GM12878 (cell line): ENCODE measurements around the gene RGS14. TPM values are rescaled to one million over a fixed set of nuclear protein-coding genes. Genes with fewer than 3 reads are reported as not detected.

Source experiments
- ATAC-seq: fragments of 200-7000 bp; cut with Tn5 transposase; 3 replicates; pipeline ENCODE4 v1.9.1; 2020; ENCODE audit warnings: mild to moderate bottlenecking, moderate library complexity
- BruUV-seq: library from RNA; stranded (reverse); fragments of 400-500 nt; replicated peaks from 2 replicates; lab custom pipeline; 2021; lab: Mats Ljungman, UMichigan
- CTCF ChIA-PET: fragments of 300-600 bp; sonication (Branson Sonifier 250); formaldehyde crosslinking; extraction: SDS; loops from one replicate; lab custom pipeline; 2021; ENCODE audit warnings: inconsistent platforms; lab: Yijun Ruan, JAX
- POLR2A ChIA-PET: fragments of 350-600 bp; formaldehyde crosslinking; extraction: SDS; loops from one replicate; lab custom pipeline; 2021; ENCODE audit warnings: inconsistent platforms; lab: Charles Lee
- RAD21 ChIA-PET: fragments of 300-600 bp; sonication (Branson Sonifier 250); formaldehyde crosslinking; loops from one replicate; lab custom pipeline; 2023; ENCODE audit warnings: antibody characterized with exemption; ENCODE audit not compliant: unreplicated experiment; lab: Charles Lee
- SMC1A ChIA-PET: fragments of 300-600 bp; sonication (Branson Sonifier 250); formaldehyde crosslinking; loops from one replicate; lab custom pipeline; 2023; ENCODE audit not compliant: unreplicated experiment, uncharacterized antibody; lab: Charles Lee
- DNase-seq: peaks from one replicate; pipeline ENCODE4 v3.0.0-alpha.2; 2011; ENCODE audit warnings: low read depth, low spot score
- FAIRE-seq: peaks from 3 replicates; lab custom pipeline; 2011; peaks lifted over from hg19 to GRCh38; lab: Jason Lieb, UNC
- H2AFZ ChIP-seq: 2 replicates; pipeline ENCODE4 v1.6.0; 2011; ENCODE audit warnings: low read depth, low read length, control low read depth; ENCODE audit not compliant: control insufficient read depth
- H3K27ac ChIP-seq: 2 replicates; pipeline ENCODE4 v1.5.1; 2011; ENCODE audit warnings: control low read depth; ENCODE audit not compliant: control insufficient read depth, insufficient read depth
- H3K27me3 ChIP-seq, 2 experiments: replicated peaks in 1 of 2; 2 replicates each; pipeline versions ENCODE4 v1.6.0 to v1.6.1; 2011; ENCODE audit warnings: low read length in 1 of 2; ENCODE audit not compliant: control insufficient read depth in 2 of 2, insufficient read depth in 2 of 2
- H3K36me3 ChIP-seq, 2 experiments: 2 replicates each; pipeline ENCODE4 v1.5.1; 2011; ENCODE audit warnings: low read length in 1 of 2; ENCODE audit not compliant: control insufficient read depth in 2 of 2, insufficient read depth in 2 of 2
- H3K4me1 ChIP-seq: 2 replicates; pipeline ENCODE4 v1.6.1; 2011; ENCODE audit warnings: mild to moderate bottlenecking, low read length, moderate library complexity, mixed read lengths; ENCODE audit not compliant: control insufficient read depth, insufficient read depth
- H3K4me2 ChIP-seq: 2 replicates; pipeline ENCODE4 v1.6.0; 2011; ENCODE audit warnings: control low read depth; ENCODE audit not compliant: control insufficient read depth, insufficient read depth
- H3K4me3 ChIP-seq: fragments of 200-600 bp; sonication (generic); 2 replicates; pipeline ENCODE4 v1.5.1; 2016
- H3K79me2 ChIP-seq: 2 replicates; pipeline ENCODE4 v1.6.0; 2011; ENCODE audit warnings: low read length; ENCODE audit not compliant: control insufficient read depth, insufficient read depth
- H3K9ac ChIP-seq: 2 replicates; pipeline ENCODE4 v1.8.0; 2011; ENCODE audit warnings: low read length, control low read depth, mixed read lengths; ENCODE audit not compliant: control insufficient read depth, insufficient read depth
- H3K9me3 ChIP-seq: replicated peaks from 3 replicates; pipeline ENCODE4 v1.5.1; 2011; ENCODE audit warnings: mild to moderate bottlenecking, low read length; ENCODE audit not compliant: control insufficient read depth, insufficient read depth
- H4K20me1 ChIP-seq: 2 replicates; pipeline ENCODE4 v1.6.0; 2011; ENCODE audit not compliant: control insufficient read depth, insufficient read depth
- CHD4 ChIP-seq: fragments of 200-600 bp; sonication (generic); IDR thresholded peaks from 2 replicates; pipeline ENCODE4 v1.6.1; 2016; ENCODE audit warnings: mild to moderate bottlenecking
- EGR1 ChIP-seq, 2 experiments: IDR thresholded peaks; 1 replicate in 1 of 2; 2 replicates in 1 of 2; pipeline ENCODE4 v1.6.1; 2011 to 2012; ENCODE audit warnings: low read depth in 2 of 2, low read length in 2 of 2, borderline replicate concordance in 1 of 2, mild to moderate bottlenecking in 1 of 2, moderate library complexity in 1 of 2
- LARP7 ChIP-seq: fragments of 450-650 bp; IDR thresholded peaks from 2 replicates; pipeline ENCODE4 v1.6.1; 2017; ENCODE audit warnings: mild to moderate bottlenecking
- MTA3 ChIP-seq: IDR thresholded peaks from 2 replicates; pipeline ENCODE4 v1.6.1; 2012; ENCODE audit warnings: low read length, inconsistent platforms, borderline replicate concordance
- NFIC ChIP-seq: IDR thresholded peaks from 2 replicates; pipeline ENCODE4 v1.6.1; 2012; ENCODE audit warnings: low read depth, mild to moderate bottlenecking, inconsistent platforms, low read length, moderate library complexity
- WRNIP1 ChIP-seq: IDR thresholded peaks from 2 replicates; pipeline ENCODE4 v1.6.1; 2011; ENCODE audit warnings: low read depth, low read length, improper control_type of control experiment, borderline replicate concordance
- WGBS: methylation state at CpG from one replicate; pipeline ENCODE4 v1.1.6; 2016; ENCODE audit warnings: low lambda C conversion rate; ENCODE audit not compliant: insufficient replicate concordance, insufficient coverage; ENCODE audit errors: missing lambda C conversion rate; 5-methylcytosine and 5-hydroxymethylcytosine counted together
- in situ Hi-C: fragments of 300-500 bp; cut with MboI; formaldehyde crosslinking; loops from 9 replicates; pipeline ENCODE4 v1.14.3; 2018; ENCODE audit warnings: mixed read lengths
- intact Hi-C: fragments of 100-400 bp; cut with micrococcal nuclease; formaldehyde crosslinking; loops from one replicate; pipeline ENCODE4 v1.14.2; 2022; ENCODE audit not compliant: unreplicated experiment
- polyA plus RNA-seq, 11 experiments: library from polyadenylated mRNA; depleted of rRNA in 4 of 11; unstranded in 6 of 11; stranded (reverse) in 5 of 11; fragments of >200 nt; fragmentation: Nextera tagmentation in 4 of 11; fragmentation: Illumina TruSeq in 1 of 11; extraction: Ambion mirVana in 4 of 11; extraction: Trizol in 1 of 11; gene quantifications; 1 replicate in 1 of 11; 2 replicates in 10 of 11; pipeline versions ENCODE4 v1.2.1 to v1.2.3, GENCODE V29; 2011 to 2016; ENCODE audit warnings: inconsistent platforms in 2 of 11, missing spikeins in 2 of 11, low read depth in 1 of 11
- total RNA-seq, 4 experiments: library from RNA; depleted of rRNA in 3 of 4; stranded (reverse); fragments of >200 nt in 3 of 4; fragmentation: Illumina TruSeq in 1 of 4; extraction: Trizol in 1 of 4; gene quantifications; 2 replicates each; pipeline versions ENCODE4 v1.2.1 to v1.2.3, GENCODE V29; 2013 to 2021
- TF ChIP-seq, protein P1 (sequence below), 3 experiments: IDR thresholded peaks in 2 of 3; conservative IDR thresholded peaks in 1 of 3; 2 replicates each; pipeline ENCODE4 v1.5.1; 2011; ENCODE audit warnings: low read depth in 3 of 3, low read length in 3 of 3, mild to moderate bottlenecking in 3 of 3, control low read depth in 2 of 3, moderate library complexity in 2 of 3, inconsistent platforms in 1 of 3, mixed read lengths in 1 of 3; ENCODE audit not compliant: control insufficient read depth in 2 of 3, insufficient read depth in 1 of 3; ENCODE audit errors: extremely low read depth in 1 of 3
- TF ChIP-seq, protein P2 (sequence below): fragments of 450-650 bp; IDR thresholded peaks from 2 replicates; pipeline ENCODE4 v1.6.1; 2018; ENCODE audit warnings: borderline replicate concordance, mild to moderate bottlenecking; ENCODE audit not compliant: partially characterized antibody
- TF ChIP-seq, protein P3 (sequence below): fragments of 450-650 bp; formaldehyde crosslinking; IDR thresholded peaks from 2 replicates; pipeline ENCODE4 v1.4.0; 2022; ENCODE audit warnings: mild to moderate bottlenecking, moderate library complexity

The RGS14 gene
- total and polyA plus RNA-seq, 10 of the 15 experiments (the other 5 are each of a cell fraction or from before 2014, with no cell fraction given), result 0.19 to 88.7 (median 54.8) TPM

DNA sequence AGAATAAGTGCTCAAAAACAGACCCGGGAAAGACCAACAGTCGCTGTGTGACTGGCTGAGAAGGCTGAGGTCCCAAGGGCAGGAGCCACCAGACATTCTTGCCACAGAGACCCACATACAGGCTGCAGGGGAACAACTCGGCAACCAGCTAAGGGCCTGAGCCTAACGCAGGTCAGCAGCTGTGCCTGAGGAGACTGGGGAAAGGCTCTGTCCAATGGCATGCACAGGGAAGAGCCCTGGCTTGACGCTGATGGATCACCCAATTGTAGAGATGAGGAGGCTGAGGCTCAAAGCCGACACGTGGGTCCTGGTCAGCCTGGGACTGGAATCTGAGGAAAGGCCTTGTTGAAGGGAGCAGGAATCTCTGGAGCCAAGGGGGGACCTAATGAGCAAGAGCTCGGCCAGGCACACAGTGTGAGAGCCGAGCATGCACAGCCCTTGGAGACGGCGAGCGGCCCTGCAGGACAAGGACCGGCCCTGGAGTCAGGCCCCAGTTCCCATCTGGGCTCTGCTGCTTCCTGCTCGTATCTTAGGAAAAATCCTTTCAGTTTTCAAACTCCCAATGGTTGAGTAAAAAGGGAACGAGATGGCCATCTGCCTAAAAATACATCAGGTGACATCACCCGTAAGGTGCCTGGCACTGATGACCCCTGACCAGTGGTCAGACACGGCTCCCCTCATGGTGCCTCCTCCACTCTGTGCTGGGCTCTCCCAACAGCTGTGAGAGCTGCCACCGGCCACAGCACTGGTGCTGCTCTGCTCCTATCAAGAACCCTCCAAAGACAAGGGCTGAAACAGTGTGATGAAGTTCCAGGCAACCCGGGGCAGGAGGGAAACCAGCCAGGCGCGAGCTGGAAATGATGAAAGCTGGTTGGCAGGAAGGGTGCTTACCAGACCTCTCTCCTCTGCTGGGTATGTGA lies 22.7 kb upstream of the RGS14 start:
- Histone ChIP-seq H3K36me3 (peaks cover 24 to 74% of the 10 kb centered on the region in 2 experiments), H3K9me3 (no peaks in the 10 kb centered on the region), H3K4me2 (no peak overlapping the region), H3K9ac (no peak overlapping the region), H2AFZ (no peak overlapping the region), H3K79me2 (peaks cover 7% of the 10 kb centered on the region), H3K27me3 (no peaks in the 10 kb centered on the region), H3K4me3 (no peak overlapping the region), H4K20me1 (no peaks in the 10 kb centered on the region; the same call in 1 of the 2 replicates), H3K27ac (no peak overlapping the region), H3K4me1 (no peaks in the 10 kb centered on the region)
- in situ Hi-C loops, result no loop called here
- SMC1A ChIA-PET, result interaction anchor here (1.5 kb wide), 1 partner anchor 16 kb away, joined by 4 read pairs; the partner anchor contains the start of gene LMAN2
- POLR2A ChIA-PET, result interaction anchor here (1.2 kb wide), 1 partner anchor 16 kb away, joined by 3 read pairs; no protein-coding TSS in a partner anchor
- TF ChIP-seq NFIC, result no peak
- TF ChIP-seq, protein P1, sequence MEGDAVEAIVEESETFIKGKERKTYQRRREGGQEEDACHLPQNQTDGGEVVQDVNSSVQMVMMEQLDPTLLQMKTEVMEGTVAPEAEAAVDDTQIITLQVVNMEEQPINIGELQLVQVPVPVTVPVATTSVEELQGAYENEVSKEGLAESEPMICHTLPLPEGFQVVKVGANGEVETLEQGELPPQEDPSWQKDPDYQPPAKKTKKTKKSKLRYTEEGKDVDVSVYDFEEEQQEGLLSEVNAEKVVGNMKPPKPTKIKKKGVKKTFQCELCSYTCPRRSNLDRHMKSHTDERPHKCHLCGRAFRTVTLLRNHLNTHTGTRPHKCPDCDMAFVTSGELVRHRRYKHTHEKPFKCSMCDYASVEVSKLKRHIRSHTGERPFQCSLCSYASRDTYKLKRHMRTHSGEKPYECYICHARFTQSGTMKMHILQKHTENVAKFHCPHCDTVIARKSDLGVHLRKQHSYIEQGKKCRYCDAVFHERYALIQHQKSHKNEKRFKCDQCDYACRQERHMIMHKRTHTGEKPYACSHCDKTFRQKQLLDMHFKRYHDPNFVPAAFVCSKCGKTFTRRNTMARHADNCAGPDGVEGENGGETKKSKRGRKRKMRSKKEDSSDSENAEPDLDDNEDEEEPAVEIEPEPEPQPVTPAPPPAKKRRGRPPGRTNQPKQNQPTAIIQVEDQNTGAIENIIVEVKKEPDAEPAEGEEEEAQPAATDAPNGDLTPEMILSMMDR (IDR thresholded peaks at IDR 0.05 in 2 of 3, conservative IDR thresholded peaks at IDR 0.05 in 1 of 3; ENCODE audit: control insufficient read depth in 2 of 3, extremely low read depth in 1 of 3, insufficient read depth in 1 of 3, low read depth in 3 of 3, low read length in 3 of 3), result no peak
- no peak for TF ChIP-seq EGR1 (IDR thresholded peaks at IDR 0.05; ENCODE audit: borderline replicate concordance in 1 of 2, low read depth in 2 of 2, low read length in 2 of 2)
- TF ChIP-seq, protein P2, sequence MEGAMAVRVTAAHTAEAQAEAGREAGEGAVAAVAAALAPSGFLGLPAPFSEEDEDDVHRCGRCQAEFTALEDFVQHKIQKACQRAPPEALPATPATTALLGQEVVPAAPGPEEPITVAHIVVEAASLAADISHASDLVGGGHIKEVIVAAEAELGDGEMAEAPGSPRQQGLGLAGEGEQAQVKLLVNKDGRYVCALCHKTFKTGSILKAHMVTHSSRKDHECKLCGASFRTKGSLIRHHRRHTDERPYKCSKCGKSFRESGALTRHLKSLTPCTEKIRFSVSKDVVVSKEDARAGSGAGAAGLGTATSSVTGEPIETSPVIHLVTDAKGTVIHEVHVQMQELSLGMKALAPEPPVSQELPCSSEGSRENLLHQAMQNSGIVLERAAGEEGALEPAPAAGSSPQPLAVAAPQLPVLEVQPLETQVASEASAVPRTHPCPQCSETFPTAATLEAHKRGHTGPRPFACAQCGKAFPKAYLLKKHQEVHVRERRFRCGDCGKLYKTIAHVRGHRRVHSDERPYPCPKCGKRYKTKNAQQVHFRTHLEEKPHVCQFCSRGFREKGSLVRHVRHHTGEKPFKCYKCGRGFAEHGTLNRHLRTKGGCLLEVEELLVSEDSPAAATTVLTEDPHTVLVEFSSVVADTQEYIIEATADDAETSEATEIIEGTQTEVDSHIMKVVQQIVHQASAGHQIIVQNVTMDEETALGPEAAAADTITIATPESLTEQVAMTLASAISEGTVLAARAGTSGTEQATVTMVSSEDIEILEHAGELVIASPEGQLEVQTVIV, result no peak
- TF ChIP-seq CHD4, result no peak
- TF ChIP-seq MTA3, result no peak
- TF ChIP-seq, protein P3, sequence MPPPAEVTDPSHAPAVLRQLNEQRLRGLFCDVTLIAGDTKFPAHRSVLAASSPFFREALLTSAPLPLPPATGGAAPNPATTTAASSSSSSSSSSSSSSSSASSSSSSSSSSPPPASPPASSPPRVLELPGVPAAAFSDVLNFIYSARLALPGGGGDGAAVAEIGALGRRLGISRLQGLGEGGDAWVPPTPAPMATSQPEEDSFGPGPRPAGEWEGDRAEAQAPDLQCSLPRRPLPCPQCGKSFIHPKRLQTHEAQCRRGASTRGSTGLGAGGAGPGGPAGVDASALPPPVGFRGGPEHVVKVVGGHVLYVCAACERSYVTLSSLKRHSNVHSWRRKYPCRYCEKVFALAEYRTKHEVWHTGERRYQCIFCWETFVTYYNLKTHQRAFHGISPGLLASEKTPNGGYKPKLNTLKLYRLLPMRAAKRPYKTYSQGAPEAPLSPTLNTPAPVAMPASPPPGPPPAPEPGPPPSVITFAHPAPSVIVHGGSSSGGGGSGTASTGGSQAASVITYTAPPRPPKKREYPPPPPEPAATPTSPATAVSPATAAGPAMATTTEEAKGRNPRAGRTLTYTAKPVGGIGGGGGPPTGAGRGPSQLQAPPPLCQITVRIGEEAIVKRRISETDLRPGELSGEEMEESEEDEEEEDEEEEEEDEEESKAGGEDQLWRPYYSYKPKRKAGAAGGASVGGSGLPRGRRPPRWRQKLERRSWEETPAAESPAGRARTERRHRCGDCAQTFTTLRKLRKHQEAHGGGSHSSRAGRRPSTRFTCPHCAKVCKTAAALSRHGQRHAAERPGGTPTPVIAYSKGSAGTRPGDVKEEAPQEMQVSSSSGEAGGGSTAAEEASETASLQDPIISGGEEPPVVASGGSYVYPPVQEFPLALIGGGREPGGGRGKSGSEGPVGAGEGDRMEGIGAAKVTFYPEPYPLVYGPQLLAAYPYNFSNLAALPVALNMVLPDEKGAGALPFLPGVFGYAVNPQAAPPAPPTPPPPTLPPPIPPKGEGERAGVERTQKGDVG, result no peak
- TF ChIP-seq LARP7, result no peak
- TF ChIP-seq WRNIP1, result no peak
- ATAC-seq (no peak), FAIRE-seq (no peak), DNase-seq (no peak)
- RAD21 ChIA-PET, result no interaction called here
- 90% methylated on average over 21 of the region's 21 CpGs for WGBS
- no TSS peak for BruUV-seq
- CTCF ChIA-PET, result interaction anchor here (1.3 kb wide), 1 partner anchor 16 kb away, joined by 3 read pairs; no protein-coding TSS in a partner anchor
- intact Hi-C loops, result no loop called here
